BJ (cell line): ENCODE data around the gene CFP. TPM values are rescaled to one million over a fixed set of nuclear protein-coding genes. Genes with fewer than 3 reads are reported as not detected.
"Not testable (repeated sequence)": the region's sequence is repeated elsewhere in the genome, so short reads cannot be mapped to it uniquely, and the experiment has no call there.

Experiments used
- CTCF ChIA-PET: fragments of 350-600 bp; formaldehyde crosslinking; extraction: SDS; loops from one replicate; lab custom pipeline; 2021; ENCODE audit warnings: antibody characterized with exemption, inconsistent platforms; lab: Yijun Ruan, JAX
- POLR2A ChIA-PET: fragments of 300-600 bp; sonication (Branson Sonifier 250); formaldehyde crosslinking; extraction: SDS; loops from one replicate; lab custom pipeline; 2021; ENCODE audit warnings: antibody characterized with exemption; lab: Charles Lee
- DNase-seq: peaks from one replicate; pipeline ENCODE4 v3.0.0-alpha.2; 2011; ENCODE audit warnings: low read depth
- H3K27me3 ChIP-seq: 2 replicates; pipeline ENCODE4 v1.6.0; 2011; ENCODE audit warnings: low read length; ENCODE audit not compliant: control insufficient read depth, insufficient read depth
- H3K36me3 ChIP-seq: 2 replicates; pipeline ENCODE4 v1.5.1; 2011; ENCODE audit warnings: low read length; ENCODE audit not compliant: control insufficient read depth, insufficient read depth
- H3K4me3 ChIP-seq: 2 replicates; pipeline ENCODE4 v1.5.1; 2011; ENCODE audit warnings: low read depth, mild to moderate bottlenecking, control low read depth, low read length
- CTCF ChIP-seq: IDR thresholded peaks from 2 replicates; pipeline ENCODE4 v1.5.1; 2011; ENCODE audit warnings: low read depth, mild to moderate bottlenecking, control low read depth, inconsistent platforms, low read length, moderate library complexity; ENCODE audit not compliant: insufficient read depth
- polyA minus RNA-seq: library from RNA; depleted of rRNA, polyadenylated mRNA; stranded (reverse); fragments of >200 nt; gene quantifications from 2 replicates; pipeline ENCODE4 v1.2.3, GENCODE V29; 2011; rRNA and poly(A)+ RNA removed
- polyA plus RNA-seq: library from polyadenylated mRNA; depleted of rRNA; stranded (reverse); fragments of >200 nt; gene quantifications from 2 replicates; pipeline ENCODE4 v1.2.3, GENCODE V29; 2011; rRNA removed

Gene CFP
- polyA plus RNA-seq (0.01 and 0.05 TPM in 2 replicates), polyA minus RNA-seq (0.14 and 0.15 TPM in 2 replicates)

GRCh38 chrX:47629419-47630200 is at the start of gene CFP:
CFP (minus strand) TSS chrX:47629930; CDS start chrX:47629844, 86 bp downstream.
- POLR2A ChIA-PET = no interaction called here
- CTCF ChIA-PET = interaction anchor here (1.3 kb wide), 1 partner anchor 15 kb away, joined by 3 read pairs; no protein-coding TSS in a partner anchor
- no peak for TF ChIP-seq CTCF
- no peaks in the 10 kb centered on the region; the same call in 1 of the 2 replicates for H3K36me3 ChIP-seq
- no peaks in the 10 kb centered on the region for H3K27me3 ChIP-seq
- no peak within 1 kb of the TSS for H3K4me3 ChIP-seq
- DNase-seq = no peak

GRCh38 chrX:47675959-47676859 is 46.5 kb upstream of the CFP start:
- POLR2A ChIA-PET, DNase-seq, H3K4me3 ChIP-seq, H3K36me3 ChIP-seq, CTCF ChIA-PET, H3K27me3 ChIP-seq: not testable (repeated sequence)

GRCh38 chrX:47674776-47675175 is 45.0 kb upstream of the CFP start:
- no peak for TF ChIP-seq CTCF
- DNase-seq = no peak
- ChIA-PET POLR2A (no interaction called here), CTCF (no interaction called here)
- Histone ChIP-seq H3K4me3 (no peak overlapping the region), H3K36me3 (no peaks in the 10 kb centered on the region), H3K27me3 (no peaks in the 10 kb centered on the region)

GRCh38 chrX:47665797-47666196 is 36.1 kb upstream of the CFP start:
- H3K27me3 ChIP-seq, POLR2A ChIA-PET, H3K36me3 ChIP-seq, H3K4me3 ChIP-seq, CTCF ChIA-PET, DNase-seq: not testable (repeated sequence)

- CTCF ChIA-PET = no interaction called here
- TF ChIP-seq CTCF = no peak
- Histone ChIP-seq H3K27me3 (no peaks in the 10 kb centered on the region), H3K4me3 (no peak overlapping the region), H3K36me3 (no peaks in the 10 kb centered on the region)
- no peak for DNase-seq
- POLR2A ChIA-PET = no interaction called here
Observed at GRCh38 chrX:47664737-47665136, 35.0 kb upstream of the CFP start.

- Histone ChIP-seq H3K4me3 (no peak overlapping the region), H3K27me3 (no peaks in the 10 kb centered on the region), H3K36me3 (no peaks in the 10 kb centered on the region)
- peak; percentile 78 for DNase-seq
- ChIA-PET POLR2A (no interaction called here), CTCF (no interaction called here)
- no peak for TF ChIP-seq CTCF
Observed at GRCh38 chrX:47662144-47662657, 32.5 kb upstream of the CFP start.
